Activated naive CD8-positive, alpha-beta T cell treated with anti-CD3 and anti-CD28 coated beads for 36 hours (primary cell): ENCODE data around the gene PSME3IP1. TPM values are rescaled to one million over a fixed set of nuclear protein-coding genes. Genes with fewer than 3 reads are reported as not detected.

ENCODE experiments used
- total RNA-seq, 2 experiments: library from RNA; stranded (reverse); gene quantifications; one replicate each; pipeline ENCODE4 v1.2.3, GENCODE V29; 2021

Gene PSME3IP1
- total RNA-seq, 2 experiments from 2014 or later = 109 to 117 TPM

Other genes starting within 250 kb of the PSME3IP1 start
- gene CETP, start 224.1 kb downstream of the PSME3IP1 start, total RNA-seq = under 1 TPM in 1 of 2 experiments, not detected in 1; 0.12 TPM
- gene NLRC5, start 196.5 kb downstream of the PSME3IP1 start, total RNA-seq = 100 to 1,000 TPM; 142 to 151 TPM
- gene CPNE2, start 93.5 kb downstream of the PSME3IP1 start, total RNA-seq = 10 to 100 TPM; 10.4 TPM
- gene RSPRY1, start 290 bp upstream of the PSME3IP1 start, total RNA-seq = 10 to 100 TPM; 27.2 to 30.5 TPM
- gene ARL2BP, start 59.2 kb upstream of the PSME3IP1 start, total RNA-seq = 10 to 100 TPM; 16.2 to 17.1 TPM
- under 1 TPM; 0.34 to 0.54 TPM for gene PLLP, start 98.6 kb upstream of the PSME3IP1 start, total RNA-seq
- gene CCL22, start 172.7 kb upstream of the PSME3IP1 start, total RNA-seq = 10 to 100 TPM; 12.4 to 12.7 TPM
- under 1 TPM in 1 of 2 experiments, not detected in 1; 0.14 TPM for gene CX3CL1, start 186.5 kb upstream of the PSME3IP1 start, total RNA-seq
- not detected for gene CCL17, start 218.7 kb upstream of the PSME3IP1 start, total RNA-seq